ENCODE results near the gene MAMSTR. TPM values are rescaled to one million over a fixed set of nuclear protein-coding genes. Genes with fewer than 3 reads are reported as not detected.
"Not testable (repeated sequence)": the region's sequence is repeated elsewhere in the genome, so short reads cannot be mapped to it uniquely, and the experiment has no call there.

The MAMSTR gene
- total and polyA plus RNA-seq, 10 of the 15 experiments (the other 5 are each of a cell fraction or from before 2014, with no cell fraction given), result 0.04 to 0.73 (median 0.31) TPM; not detected in 1

- TF ChIP-seq, protein P1, sequence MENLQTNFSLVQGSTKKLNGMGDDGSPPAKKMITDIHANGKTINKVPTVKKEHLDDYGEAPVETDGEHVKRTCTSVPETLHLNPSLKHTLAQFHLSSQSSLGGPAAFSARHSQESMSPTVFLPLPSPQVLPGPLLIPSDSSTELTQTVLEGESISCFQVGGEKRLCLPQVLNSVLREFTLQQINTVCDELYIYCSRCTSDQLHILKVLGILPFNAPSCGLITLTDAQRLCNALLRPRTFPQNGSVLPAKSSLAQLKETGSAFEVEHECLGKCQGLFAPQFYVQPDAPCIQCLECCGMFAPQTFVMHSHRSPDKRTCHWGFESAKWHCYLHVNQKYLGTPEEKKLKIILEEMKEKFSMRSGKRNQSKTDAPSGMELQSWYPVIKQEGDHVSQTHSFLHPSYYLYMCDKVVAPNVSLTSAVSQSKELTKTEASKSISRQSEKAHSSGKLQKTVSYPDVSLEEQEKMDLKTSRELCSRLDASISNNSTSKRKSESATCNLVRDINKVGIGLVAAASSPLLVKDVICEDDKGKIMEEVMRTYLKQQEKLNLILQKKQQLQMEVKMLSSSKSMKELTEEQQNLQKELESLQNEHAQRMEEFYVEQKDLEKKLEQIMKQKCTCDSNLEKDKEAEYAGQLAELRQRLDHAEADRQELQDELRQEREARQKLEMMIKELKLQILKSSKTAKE (IDR thresholded peaks at IDR 0.05; ENCODE audit: low read depth, poor library complexity, severe bottlenecking), result no peak
- TF ChIP-seq SP1 (IDR thresholded peaks at IDR 0.05; ENCODE audit: low read depth, low read length) (no peak), CBFB (IDR thresholded peaks at IDR 0.05; ENCODE audit: low read depth) (no peak)
Measured at GRCh38 chr19:48687776-48688175, 31.7 kb downstream of the MAMSTR start (continued).

DNA sequence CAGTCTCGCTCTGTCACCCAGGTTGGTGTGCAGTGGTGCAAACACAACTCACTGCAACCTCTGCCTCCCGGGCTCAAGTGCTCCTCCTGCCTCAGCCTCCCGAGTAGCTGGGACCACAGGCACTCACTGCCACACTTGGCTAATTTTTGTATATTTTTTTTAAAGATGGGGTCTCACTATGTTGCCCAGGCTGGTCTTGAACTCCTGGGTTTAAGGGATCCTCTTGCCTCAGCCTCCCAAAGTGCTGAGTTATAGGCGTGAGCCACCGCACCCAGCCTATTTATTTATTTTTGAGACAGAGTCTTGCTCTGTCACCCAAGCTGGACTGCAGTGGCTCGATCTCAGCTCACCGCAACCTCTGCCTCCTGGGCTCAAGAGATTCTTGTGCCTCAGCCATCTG lies 32.9 kb downstream of the MAMSTR start:
- H3K27me3 ChIP-seq (replicated peaks in 1 of 2; ENCODE audit: control insufficient read depth in 2 of 2, insufficient read depth in 2 of 2, low read length in 1 of 2); RAD21 ChIA-PET (ENCODE audit: unreplicated experiment); intact Hi-C loops (cut with micrococcal nuclease; ENCODE audit: unreplicated experiment); H3K27ac ChIP-seq (ENCODE audit: control insufficient read depth, insufficient read depth); H3K4me3 ChIP-seq; H3K9me3 ChIP-seq (replicated peaks; ENCODE audit: control insufficient read depth, insufficient read depth, low read length); H2AFZ ChIP-seq (ENCODE audit: control insufficient read depth, low read depth, low read length); BruUV-seq (replicated peaks); ATAC-seq; CTCF ChIA-PET; POLR2A ChIA-PET; H3K4me2 ChIP-seq (ENCODE audit: control insufficient read depth, insufficient read depth); H3K9ac ChIP-seq (ENCODE audit: control insufficient read depth, insufficient read depth, low read length); DNase-seq (ENCODE audit: low read depth, low spot score); in situ Hi-C loops (cut with MboI); SMC1A ChIA-PET (ENCODE audit: uncharacterized antibody, unreplicated experiment); H3K4me1 ChIP-seq (ENCODE audit: control insufficient read depth, insufficient read depth, low read length); FAIRE-seq; H4K20me1 ChIP-seq (ENCODE audit: control insufficient read depth, insufficient read depth); H3K79me2 ChIP-seq (ENCODE audit: control insufficient read depth, insufficient read depth, low read length); H3K36me3 ChIP-seq (ENCODE audit: control insufficient read depth in 2 of 2, insufficient read depth in 2 of 2, low read length in 1 of 2): not testable (repeated sequence)
- WGBS (ENCODE audit: insufficient coverage, insufficient replicate concordance, low lambda C conversion rate, missing lambda C conversion rate), result 58% methylated on average over 7 of the region's 7 CpGs

DNA sequence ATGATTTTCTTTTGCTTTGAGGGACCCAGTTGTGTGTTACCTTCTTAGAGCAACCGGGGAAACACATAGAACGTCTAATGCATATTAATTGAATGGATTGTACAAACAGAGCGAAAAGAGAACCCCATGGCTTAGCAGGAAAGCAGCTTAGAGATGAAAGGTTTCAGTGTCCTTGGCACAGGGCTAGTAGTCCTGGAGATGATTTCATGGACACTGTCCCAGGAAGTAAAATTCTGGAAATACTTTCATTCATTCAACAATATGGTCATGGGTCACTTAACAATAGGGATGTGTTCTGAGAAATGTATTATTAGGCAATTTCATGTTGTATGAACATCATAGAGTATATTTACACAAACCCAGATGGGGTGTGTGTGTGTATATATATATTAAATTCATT lies 33.4 kb downstream of the MAMSTR start:
- Histone ChIP-seq H3K4me2 (ENCODE audit: control insufficient read depth, insufficient read depth) (no peak overlapping the region), H4K20me1 (ENCODE audit: control insufficient read depth, insufficient read depth) (no peaks in the 10 kb centered on the region), H3K27me3 (replicated peaks in 1 of 2; ENCODE audit: control insufficient read depth in 2 of 2, insufficient read depth in 2 of 2, low read length in 1 of 2) (no peaks in the 10 kb centered on the region; a peak in 1 of 4 replicates), H3K4me1 (ENCODE audit: control insufficient read depth, insufficient read depth, low read length) (peaks cover 2% of the 10 kb centered on the region; the same call in 1 of the 2 replicates), H2AFZ (ENCODE audit: control insufficient read depth, low read depth, low read length) (no peak overlapping the region), H3K9ac (ENCODE audit: control insufficient read depth, insufficient read depth, low read length) (no peak overlapping the region), H3K27ac (ENCODE audit: control insufficient read depth, insufficient read depth) (no peak overlapping the region), H3K36me3 (ENCODE audit: control insufficient read depth in 2 of 2, insufficient read depth in 2 of 2, low read length in 1 of 2) (no peaks in the 10 kb centered on the region), H3K4me3 (no peak overlapping the region), H3K9me3 (replicated peaks; ENCODE audit: control insufficient read depth, insufficient read depth, low read length) (no peaks in the 10 kb centered on the region), H3K79me2 (ENCODE audit: control insufficient read depth, insufficient read depth, low read length) (no peaks in the 10 kb centered on the region)
- ATAC-seq (no peak), DNase-seq (ENCODE audit: low read depth, low spot score) (no peak), FAIRE-seq (no peak)
- TF ChIP-seq KAT2A (conservative IDR thresholded peaks at IDR 0.05; ENCODE audit: control insufficient read depth, low read depth, low read length) (no peak), TAF1 (IDR thresholded peaks at IDR 0.05; ENCODE audit: borderline replicate concordance, low read depth, low read length) (no peak), CBX3 (IDR thresholded peaks at IDR 0.05; ENCODE audit: borderline replicate concordance, low read depth) (no peak)
- TF ChIP-seq, protein P1 (IDR thresholded peaks at IDR 0.05; ENCODE audit: low read depth, poor library complexity, severe bottlenecking), result no peak
- TF ChIP-seq, protein P2, sequence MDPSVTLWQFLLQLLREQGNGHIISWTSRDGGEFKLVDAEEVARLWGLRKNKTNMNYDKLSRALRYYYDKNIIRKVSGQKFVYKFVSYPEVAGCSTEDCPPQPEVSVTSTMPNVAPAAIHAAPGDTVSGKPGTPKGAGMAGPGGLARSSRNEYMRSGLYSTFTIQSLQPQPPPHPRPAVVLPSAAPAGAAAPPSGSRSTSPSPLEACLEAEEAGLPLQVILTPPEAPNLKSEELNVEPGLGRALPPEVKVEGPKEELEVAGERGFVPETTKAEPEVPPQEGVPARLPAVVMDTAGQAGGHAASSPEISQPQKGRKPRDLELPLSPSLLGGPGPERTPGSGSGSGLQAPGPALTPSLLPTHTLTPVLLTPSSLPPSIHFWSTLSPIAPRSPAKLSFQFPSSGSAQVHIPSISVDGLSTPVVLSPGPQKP (IDR thresholded peaks at IDR 0.05; ENCODE audit: low read depth, low read length), result no peak
- intact Hi-C loops (cut with micrococcal nuclease; ENCODE audit: unreplicated experiment) (no loop called here), in situ Hi-C loops (cut with MboI) (no loop called here)
- ChIA-PET SMC1A (ENCODE audit: uncharacterized antibody, unreplicated experiment) (no interaction called here), RAD21 (ENCODE audit: unreplicated experiment) (no interaction called here), CTCF (no interaction called here), POLR2A (no interaction called here)
- BruUV-seq (replicated peaks), result no TSS peak
- 33% methylated on average over 3 of the region's 3 CpGs for WGBS (ENCODE audit: insufficient coverage, insufficient replicate concordance, low lambda C conversion rate, missing lambda C conversion rate)
